SK-MEL-5 (cell line): ENCODE data around the gene COQ8B. TPM values are rescaled to one million over a fixed set of nuclear protein-coding genes. Genes with fewer than 3 reads are reported as not detected.
A peak's percentile ranks its signal among the peaks of the same experiment; 100 is the strongest.
"Not testable (repeated sequence)": the region's sequence is repeated elsewhere in the genome, so short reads cannot be mapped to it uniquely, and the experiment has no call there.

Experiments
- DNase-seq: peaks from one replicate; pipeline ENCODE4 v3.0.0-alpha.2; 2016; ENCODE audit warnings: low read depth, low spot score
- in situ Hi-C: cut with HindIII; loops from 2 replicates; pipeline ENCODE4 v1.10.0; 2016; ENCODE audit warnings: low sequenced_read_pairs, high pct_unique_total_duplicates, low pct_unique_long_range_greater_than_20kb
- polyA plus RNA-seq, 2 experiments: library from polyadenylated mRNA; depleted of rRNA; stranded (reverse); fragments of >200 nt; gene quantifications; 2 replicates each; pipeline ENCODE4 v1.2.3, GENCODE V29; 2015
- total RNA-seq: library from RNA; depleted of rRNA; stranded (reverse); fragments of >200 nt; shearing (Covaris generic); gene quantifications from 2 replicates; pipeline ENCODE4 v1.2.3, GENCODE V29; 2014; rRNA removed

Gene COQ8B
- total RNA-seq = 13.5 and 16.1 TPM in 2 replicates
- 28.2 and 50.5 TPM in 2 replicates for polyA plus RNA-seq (2015; cell fraction: cytosol; rRNA removed)
- polyA plus RNA-seq (2015; cell fraction: nucleus; rRNA removed) = 68.8 and 83.3 TPM in 2 replicates

DNA sequence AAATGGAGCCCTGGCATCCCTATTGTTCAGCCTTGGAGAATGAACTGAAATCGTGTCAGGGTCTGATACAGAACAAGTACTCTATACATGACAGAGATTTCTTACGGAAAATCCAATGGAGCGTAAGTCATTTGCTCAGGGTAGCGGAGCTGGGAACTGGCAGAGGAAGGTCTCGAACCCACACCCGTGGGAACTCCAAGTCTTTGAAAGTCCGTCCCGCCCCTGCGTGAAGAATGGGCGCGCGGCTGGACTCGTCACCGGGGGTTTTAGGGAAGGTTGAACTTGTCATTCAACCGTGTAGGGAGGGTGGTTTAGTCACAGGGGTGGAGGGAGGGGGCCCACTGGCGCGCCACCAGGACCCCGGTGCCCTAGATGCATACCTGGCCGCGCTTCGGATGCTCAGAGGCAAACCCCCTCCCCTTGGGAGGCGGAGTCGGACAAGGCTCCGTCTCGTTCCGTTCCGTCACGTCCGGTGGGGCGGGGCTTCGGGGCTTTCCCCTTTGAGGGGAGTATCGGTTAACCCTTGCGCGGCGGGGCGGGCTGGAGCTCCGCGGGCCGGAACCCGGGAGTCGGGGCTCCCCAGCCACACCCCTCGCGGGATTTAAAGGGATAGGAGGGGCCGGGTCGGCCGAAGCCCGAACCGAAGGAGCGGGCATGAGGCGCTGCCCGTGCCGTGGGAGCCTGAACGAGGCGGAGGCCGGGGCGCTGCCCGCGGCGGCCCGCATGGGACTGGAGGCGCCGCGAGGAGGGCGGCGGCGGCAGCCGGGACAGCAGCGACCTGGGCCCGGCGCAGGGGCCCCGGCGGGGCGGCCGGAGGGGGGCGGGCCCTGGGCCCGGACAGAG is at the start of gene COQ8B, which contains the start of gene ITPKC:
TSS of gene COQ8B (minus strand) at position 405 of the 843 bp plus-strand sequence. CDS start 2,254 bp downstream, outside the sequence.
TSS of gene ITPKC (plus strand) at position 631 of the 843 bp plus-strand sequence. CDS start at position 655, 24 bp downstream.
- in situ Hi-C loops = no loop called here
- peak; percentile 95 for DNase-seq

DNA sequence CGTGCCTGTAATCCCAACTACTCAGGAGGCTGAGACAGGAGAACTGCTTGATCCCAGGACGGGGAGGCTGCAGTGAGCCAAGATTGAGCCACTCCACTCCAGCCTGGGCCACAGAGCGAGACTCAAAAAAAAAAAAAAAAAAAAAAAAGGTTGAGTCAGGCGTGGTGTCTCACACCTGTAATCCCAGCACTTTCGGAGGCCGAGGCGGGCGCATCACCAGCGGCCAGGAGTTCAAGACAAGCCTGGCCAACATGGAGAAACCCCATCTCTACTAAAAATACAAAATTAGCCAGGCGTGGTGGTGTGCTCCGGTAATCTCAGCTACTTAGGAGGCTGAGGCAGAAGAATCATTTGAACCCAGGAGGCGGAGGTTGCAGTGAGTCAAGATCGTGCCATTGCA is 49.7 kb upstream of the COQ8B start:
- DNase-seq, in situ Hi-C loops: not testable (repeated sequence)

DNA sequence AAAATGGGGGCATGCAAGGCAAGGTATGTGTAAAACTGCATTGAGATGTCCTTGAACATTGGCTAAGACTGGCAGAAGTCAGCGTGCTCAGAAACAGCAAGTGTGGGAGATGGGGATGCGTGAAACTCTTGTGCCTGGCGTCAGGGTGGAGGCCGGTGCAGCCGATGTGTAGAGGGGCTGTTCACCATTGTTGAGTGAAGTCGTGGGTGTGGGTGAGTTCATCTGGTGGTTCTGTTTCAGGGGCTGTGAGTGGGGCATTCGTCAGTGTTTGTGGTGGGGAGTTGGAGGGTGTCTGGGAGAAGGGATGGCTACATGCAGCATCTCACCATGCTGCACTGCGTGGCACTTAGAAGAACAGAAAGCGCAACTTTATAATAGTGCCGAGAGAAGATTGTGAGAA is 47.3 kb upstream of the COQ8B start:
- DNase-seq = no peak
- in situ Hi-C loops = no loop called here

DNA sequence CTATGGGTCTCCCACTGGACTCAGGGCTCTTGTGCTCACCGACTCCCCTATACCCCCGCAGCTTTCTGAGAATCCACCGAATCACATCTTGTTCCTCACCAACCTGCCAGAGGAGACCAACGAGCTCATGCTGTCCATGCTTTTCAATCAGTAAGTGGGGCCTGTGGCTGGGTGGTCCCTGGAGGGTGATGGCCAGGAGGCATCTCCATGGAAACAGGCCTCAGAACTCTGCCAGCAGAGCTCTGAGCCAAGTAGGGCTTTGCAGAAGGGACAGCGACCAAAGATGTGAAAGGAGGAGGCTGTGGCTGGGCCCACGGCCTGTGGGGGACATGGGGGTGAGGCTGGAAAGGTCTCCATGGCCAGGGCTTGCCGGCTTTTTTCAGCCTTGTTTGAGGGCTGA is 46.8 kb upstream of the COQ8B start:
- DNase-seq = no peak
- in situ Hi-C loops = no loop called here

DNA sequence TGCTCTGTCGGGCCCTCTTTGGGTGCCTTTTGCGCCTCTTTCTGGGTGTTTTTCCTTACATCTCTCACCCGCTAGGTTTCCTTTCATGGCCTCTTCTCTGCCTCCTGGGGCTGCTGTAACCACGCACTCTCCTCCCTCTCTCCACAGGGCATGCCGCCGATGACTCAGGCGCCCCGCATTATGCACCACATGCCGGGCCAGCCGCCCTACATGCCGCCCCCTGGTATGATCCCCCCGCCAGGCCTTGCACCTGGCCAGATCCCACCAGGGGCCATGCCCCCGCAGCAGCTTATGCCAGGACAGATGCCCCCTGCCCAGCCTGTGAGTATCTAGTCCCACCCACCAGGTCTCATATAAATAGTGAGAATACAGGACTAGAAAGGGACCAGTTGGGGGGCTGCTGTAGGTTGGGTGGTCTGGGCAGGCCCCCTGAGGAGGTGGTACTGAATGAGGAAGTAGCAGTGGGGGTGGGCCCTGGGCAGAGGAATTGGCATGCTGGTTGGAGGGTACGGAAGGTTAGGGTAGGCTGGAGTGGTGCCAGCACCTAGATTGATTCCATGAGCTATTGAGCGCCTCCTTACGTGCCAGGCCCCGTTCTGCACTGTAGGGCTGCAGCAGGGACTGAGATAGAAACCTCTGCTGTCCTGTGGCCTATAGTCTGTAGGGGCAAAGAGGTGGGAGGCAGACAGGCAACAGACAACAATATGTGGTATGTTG is 46.2 kb upstream of the COQ8B start:
- in situ Hi-C loops = no loop called here

DNA sequence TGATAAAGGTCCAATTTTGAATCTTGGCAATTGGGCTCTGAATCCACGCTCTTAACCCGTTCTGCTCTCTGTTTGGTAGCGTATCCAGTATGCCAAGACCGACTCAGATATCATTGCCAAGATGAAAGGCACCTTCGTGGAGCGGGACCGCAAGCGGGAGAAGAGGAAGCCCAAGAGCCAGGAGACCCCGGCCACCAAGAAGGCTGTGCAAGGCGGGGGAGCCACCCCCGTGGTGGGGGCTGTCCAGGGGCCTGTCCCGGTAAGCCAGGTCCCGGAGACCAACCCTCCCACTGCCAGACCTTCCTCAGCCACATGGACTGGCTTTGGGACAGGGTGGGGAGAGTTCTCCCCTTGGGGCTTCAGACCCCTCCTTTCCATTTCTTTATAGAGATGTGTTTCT is 42.7 kb upstream of the COQ8B start:
- DNase-seq = no peak

More for the DNA sequence above, 46.2 kb upstream of the COQ8B start:
- no peak for DNase-seq

DNA sequence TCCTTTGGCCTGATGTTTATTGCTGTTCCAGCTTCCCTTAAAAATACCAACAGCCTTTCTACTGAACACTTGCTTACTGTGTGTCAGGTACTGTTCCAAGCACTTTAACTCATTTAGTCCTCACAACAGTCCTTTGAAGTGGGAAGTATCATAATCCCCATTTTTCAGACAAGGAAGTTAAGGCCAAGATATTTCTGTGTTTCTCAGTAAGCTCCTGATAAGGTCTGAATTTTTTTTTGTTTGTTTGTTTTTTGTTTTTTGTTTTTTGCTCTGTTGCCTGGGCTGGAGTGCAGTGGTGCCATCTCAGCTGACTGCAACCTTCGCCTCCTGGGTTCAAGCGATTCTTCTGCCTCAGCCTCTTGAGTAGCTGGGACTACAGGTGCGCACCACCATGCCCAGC is 41.8 kb upstream of the COQ8B start:
- no peak for DNase-seq
- in situ Hi-C loops = no loop called here

More for the DNA sequence above, 42.7 kb upstream of the COQ8B start:
- in situ Hi-C loops = no loop called here

DNA sequence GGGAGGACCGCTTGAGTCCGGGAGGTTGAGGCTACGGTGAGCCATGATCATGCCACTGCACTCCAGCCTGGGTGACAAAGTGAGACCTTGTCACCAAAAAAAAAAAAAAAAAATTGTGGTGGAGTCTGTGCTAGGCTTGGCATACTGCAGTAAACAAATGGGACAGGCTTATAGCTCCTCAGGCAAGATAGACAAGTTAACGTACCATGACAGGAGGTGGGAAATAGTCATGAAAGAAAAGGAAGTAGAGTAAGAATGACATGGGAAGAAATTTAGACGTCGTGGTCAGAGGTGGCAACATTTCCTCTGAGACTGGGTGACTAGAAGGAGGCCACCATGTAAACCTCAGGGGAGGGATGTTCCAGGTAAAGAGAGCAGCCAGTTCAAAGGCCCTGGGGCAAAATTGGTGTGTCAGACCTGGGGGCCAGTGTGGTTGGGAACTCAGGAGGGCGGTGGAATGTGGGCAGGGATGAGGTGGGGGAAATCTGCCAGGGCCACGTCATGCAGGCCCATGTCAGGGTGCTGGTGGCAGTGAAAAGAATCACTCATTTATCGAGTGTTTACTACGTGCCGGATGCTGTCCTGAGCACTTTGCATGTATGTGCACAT is 39.9 kb upstream of the COQ8B start:
- in situ Hi-C loops = no loop called here
- DNase-seq = no peak

DNA sequence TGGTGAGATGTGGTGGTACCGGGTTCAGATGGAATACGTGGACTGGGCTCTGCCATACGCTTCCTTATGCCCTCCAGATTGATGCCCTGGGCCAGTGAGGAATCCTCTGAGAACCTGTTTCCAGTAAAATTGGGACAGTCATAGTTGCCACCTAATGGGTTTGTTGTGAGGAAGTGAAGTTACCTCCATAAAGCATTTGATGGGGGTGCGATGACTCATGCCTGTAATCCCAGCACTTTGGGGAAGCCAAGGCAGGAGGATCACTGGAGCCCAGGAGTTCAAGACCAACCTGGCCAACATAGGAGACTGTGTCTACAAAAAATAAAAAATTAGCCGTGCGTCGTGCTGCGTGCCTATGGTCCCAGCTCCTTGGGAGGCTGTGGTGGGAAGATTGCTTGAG is 39.1 kb upstream of the COQ8B start:
- in situ Hi-C loops = no loop called here
- DNase-seq = no peak

DNA sequence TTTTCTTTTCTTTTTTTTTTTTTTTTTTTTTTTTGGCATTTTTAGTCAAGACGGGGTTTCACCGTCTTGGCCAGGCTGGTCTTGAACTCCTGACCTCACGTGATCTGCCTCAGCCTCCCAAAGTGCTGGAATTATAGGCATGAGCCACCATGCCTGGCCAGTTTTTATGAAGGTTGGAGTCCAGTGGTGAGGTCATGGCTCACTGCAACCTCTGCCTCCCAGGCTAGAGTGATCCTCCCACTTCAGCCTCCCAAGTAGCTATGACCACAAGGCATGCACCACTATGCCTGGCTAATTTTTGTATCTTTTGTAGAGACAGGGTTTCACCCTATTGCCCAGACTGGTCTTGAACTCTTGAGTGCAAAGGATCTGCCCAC is 38.5 kb upstream of the COQ8B start:
- in situ Hi-C loops = no loop called here
- DNase-seq = no peak

DNA sequence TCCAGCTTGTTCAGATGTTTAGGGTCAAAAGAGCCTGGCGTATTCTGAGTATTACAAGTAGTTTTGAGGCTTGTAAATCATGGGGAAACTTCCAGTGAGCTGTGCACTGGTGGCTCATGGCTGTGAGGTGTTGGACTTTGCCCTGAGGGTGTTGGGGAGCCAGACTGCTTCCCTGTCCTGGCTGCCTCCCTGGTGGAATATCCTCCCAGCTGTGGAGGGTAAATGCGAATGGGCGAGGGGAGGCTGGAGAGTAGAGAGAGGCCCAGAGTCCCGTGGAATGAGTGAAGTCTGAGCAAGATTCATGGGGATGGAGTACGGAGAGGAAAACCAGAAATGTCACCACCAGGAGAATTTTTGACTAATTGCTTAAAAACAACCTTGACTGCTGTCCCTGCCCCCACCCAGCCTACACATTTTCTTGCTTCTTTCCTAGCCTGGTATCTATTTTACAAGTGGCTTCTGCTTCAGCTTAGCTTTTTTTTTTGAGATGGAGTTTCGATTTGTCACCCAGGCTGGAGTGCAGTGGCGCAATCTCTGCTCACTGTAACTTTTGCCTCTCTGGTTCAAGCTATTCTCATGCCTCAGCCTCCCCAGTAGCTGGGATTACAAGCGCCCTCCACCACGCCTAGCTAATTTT is 38.0 kb upstream of the COQ8B start:
- DNase-seq = no peak
- in situ Hi-C loops = no loop called here

DNA sequence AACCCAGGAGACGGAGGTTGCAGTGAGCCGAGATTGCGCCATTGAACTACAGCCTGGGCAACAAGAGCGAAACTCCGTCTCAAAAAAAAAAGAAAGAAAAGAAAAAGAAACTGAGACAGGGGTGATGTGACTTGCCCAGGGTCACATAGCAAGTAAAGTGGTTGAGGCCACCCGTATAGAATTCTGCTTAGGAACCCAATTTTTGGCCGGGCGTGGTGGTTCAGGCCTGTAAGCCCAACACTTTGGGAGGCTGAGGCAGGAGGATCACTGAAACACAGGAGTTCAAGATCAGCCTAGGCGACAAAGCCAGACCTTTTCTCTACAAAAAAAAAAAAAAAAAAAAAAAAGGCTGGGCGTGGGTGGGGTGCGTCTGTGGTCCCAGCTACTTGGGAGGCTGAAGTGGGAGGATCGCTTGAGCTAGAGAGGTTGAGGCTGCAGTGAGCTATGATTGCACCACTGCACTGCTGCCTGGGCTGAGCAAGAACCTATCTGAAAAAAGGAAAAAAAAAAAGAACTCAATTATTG is 35.6 kb upstream of the COQ8B start:
- no peak for DNase-seq
- in situ Hi-C loops = no loop called here

DNA sequence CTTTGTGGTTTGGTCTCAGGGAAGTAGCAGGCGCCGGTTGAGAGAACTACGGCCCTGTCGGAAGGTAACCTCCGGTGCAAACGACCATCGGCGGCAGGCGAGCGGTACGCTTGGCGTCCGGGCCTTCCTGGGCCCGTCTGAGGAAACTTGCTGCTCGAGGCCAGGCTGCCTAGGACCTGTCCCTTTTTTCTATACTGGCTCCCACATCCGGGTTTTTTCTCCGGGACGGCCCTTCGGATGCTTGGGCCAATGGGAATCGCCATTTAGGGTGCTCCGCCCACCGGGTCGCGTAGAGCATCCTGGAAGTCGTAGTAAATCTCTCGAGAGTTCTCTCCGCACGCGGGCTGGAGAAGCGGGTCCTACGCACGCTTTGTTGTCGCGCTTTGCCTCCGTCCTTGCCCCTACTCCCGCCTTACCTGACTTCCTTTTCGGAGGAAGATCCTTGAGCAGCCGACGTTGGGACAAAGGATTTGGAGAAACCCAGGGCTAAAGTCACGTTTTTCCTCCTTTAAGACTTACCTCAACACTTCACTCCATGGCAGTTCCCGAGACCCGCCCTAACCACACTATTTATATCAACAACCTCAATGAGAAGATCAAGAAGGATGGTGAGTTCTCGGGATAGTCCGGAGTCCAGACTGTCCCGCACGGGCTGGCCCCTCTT is 34.3 kb upstream of the COQ8B start, which contains the start of gene SNRPA:
TSS of gene SNRPA (plus strand) at position 330 of the 664 bp plus-strand sequence. CDS start at position 536, 206 bp downstream.
- DNase-seq = peak; percentile 98
- in situ Hi-C loops = no loop called here

DNA sequence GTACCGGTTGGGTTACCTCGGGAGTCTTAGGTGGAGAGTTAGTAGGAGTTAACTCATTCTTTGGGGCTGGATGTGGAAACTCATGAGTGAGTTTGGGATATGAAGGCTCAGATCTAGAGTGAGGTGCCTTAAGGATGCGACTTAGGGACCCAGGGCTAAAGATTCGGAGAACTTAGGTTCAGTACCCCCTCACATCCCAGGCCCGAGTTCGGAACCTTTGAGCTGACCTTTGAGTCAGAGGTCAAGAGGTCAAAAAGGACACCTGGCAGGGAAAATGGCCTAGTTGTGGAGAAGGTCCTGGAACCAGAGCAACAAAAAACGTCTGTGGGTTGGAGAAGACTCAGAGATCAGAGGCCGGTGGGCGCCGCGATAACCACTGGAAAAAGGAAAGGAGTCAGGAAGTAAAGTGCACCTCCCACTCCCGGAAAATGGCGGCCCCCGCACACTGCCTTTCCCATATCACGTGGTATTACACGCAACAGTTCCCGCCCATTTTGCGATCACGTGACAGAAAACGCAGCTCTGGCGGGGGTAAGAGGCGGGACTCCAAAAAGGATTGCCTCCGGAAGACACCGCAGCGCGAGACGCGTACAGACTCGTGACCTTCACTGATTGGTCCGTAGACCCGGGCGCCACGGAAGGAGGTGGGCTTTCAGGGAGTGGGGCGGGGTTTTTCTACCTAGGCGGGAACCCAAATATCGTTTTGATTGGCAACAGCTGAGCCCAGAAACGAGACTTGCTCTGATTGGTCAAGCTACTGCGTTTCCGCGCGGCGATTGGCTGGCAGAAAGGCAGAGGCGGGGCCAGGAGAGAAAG is 33.6 kb upstream of the COQ8B start, which contains the start of gene ACTMAP:
TSS of gene ACTMAP (minus strand) at position 420 of the 816 bp plus-strand sequence. CDS start 674 bp downstream, outside the sequence.
- peak; percentile 100 for DNase-seq
- in situ Hi-C loops = no loop called here

DNA sequence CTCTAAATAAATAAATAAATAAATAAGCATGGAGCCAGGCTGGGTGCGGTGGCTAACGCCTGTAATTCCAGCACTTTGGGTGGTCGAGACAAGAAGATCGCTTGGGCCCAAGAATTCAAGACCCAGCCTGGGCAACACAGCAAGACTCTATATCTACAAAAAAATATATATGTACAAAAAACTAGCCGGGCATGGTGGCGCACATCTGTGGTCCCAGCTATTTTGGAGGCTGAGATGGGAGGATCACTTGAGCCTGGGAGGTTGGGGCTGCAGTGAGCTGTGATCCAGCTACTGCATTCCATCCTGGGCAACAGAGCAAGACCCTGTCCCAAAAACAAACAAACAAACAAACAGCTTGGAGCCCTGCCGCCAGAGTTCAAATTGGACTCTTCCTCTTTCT is 30.9 kb upstream of the COQ8B start:
- in situ Hi-C loops = no loop called here
- no peak for DNase-seq

DNA sequence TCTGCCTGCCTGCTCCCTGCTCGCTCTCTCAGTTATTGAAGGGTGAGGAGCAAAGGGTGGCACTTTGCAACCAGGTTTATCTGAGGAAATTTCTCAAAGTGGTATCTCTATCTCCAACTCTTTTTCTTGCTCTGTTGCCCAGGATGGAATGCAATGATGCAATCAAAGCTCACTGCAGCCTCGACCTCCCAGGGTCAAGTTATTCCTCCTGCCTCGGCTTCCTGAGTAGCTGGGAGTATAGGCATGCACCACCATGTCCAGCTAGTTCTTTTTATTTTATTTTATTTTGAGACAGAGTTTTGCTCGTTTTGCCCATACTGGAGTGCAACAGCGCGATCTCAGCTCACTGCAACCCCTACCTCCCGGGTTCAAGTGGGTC is 28.7 kb upstream of the COQ8B start:
- in situ Hi-C loops = no loop called here
- no peak for DNase-seq
